Coronary artery (tissue), 2 donors: ENCODE data around the gene UQCRHL.

ENCODE experiments used
- DNase-seq: peaks from one replicate; pipeline ENCODE4 v3.0.0-alpha.2; 2017; ENCODE audit warnings: low spot score
- H3K27ac ChIP-seq, 2 donors: fragments of 200-600 bp; sonication (generic); one replicate each; pipeline ENCODE4 v1.5.1; 2016 to 2019
- H3K4me3 ChIP-seq: fragments of 200-600 bp; sonication (generic); 2 replicates; pipeline ENCODE4 v1.5.1; 2016; ENCODE audit warnings: mild to moderate bottlenecking, moderate library complexity
- TF ChIP-seq, protein P1 (sequence below): fragments of 200-600 bp; sonication (generic); IDR thresholded peaks from one replicate; pipeline ENCODE4 v1.5.1; 2019; ENCODE audit warnings: antibody characterized with exemption

UQCRHL gene

DNA sequence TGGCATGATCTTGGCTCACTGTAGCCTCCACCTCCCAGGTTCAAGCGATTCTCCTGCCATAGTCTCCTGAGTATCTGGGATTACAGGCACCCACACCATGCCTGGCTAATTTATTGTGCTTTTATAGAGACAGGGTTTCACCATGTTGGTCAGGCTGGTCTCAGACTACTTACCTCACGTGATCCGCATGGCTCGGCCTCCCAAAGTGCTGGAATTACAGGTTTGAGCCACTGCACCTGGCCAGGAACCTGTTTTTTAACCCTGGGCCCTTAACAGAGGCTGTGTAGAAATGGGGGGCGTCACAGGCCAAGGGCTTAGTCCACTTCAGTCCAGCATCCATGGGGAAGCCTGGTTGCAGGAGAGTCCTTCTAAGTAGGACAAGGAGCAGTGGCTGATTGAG is 39.5 kb downstream of the UQCRHL start:
- DNase-seq, result no peak
- TF ChIP-seq, protein P1, sequence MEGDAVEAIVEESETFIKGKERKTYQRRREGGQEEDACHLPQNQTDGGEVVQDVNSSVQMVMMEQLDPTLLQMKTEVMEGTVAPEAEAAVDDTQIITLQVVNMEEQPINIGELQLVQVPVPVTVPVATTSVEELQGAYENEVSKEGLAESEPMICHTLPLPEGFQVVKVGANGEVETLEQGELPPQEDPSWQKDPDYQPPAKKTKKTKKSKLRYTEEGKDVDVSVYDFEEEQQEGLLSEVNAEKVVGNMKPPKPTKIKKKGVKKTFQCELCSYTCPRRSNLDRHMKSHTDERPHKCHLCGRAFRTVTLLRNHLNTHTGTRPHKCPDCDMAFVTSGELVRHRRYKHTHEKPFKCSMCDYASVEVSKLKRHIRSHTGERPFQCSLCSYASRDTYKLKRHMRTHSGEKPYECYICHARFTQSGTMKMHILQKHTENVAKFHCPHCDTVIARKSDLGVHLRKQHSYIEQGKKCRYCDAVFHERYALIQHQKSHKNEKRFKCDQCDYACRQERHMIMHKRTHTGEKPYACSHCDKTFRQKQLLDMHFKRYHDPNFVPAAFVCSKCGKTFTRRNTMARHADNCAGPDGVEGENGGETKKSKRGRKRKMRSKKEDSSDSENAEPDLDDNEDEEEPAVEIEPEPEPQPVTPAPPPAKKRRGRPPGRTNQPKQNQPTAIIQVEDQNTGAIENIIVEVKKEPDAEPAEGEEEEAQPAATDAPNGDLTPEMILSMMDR, result no peak
- Histone ChIP-seq H3K27ac (peak overlapping the region in 1 of 2 donors; percentile 68), H3K4me3 (no peak overlapping the region)

- DNase-seq, result no peak
- H3K4me3 ChIP-seq, result peak overlapping the region; percentile 99
- TF ChIP-seq, protein P1, result no peak
- H3K27ac ChIP-seq, result peak overlapping the region; percentile 99
Observed at GRCh38 chr1:15765495-15766194, 41.8 kb downstream of the UQCRHL start.

GRCh38 chr1:15764890-15765289 is 42.6 kb downstream of the UQCRHL start:
- TF ChIP-seq, protein P1, result no peak
- Histone ChIP-seq H3K27ac (peak overlapping the region; percentile 99), H3K4me3 (peak overlapping the region; percentile 99)
- DNase-seq, result no peak

DNA sequence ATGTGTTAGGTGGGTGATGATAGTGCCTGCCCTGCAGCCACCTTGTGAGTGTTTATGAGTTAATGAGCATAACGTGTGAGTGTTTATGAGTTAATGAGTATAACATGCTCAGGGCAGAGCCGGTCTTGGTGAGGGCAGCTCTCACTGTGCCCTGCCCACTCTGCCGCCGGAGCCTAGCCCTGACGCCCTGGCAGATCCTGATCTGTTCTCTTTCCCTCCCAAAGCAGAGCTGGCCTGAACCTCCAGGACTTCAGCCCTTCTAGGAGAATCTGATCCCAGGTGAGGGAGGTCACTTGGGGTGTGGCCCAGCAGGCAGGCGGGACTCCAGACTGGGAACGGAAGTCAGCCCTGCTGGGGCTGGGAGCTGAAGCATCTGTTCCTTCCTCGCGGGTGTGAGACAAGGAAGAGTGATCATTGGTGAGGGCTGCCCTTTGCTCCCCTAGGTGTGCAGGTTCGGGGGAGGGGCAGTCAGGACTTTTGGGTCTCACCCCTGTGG is 43.1 kb downstream of the UQCRHL start:
- Histone ChIP-seq H3K27ac (peak overlapping the region; percentile 99), H3K4me3 (peak overlapping the region; percentile 99)
- TF ChIP-seq, protein P1, result no peak
- no peak for DNase-seq

GRCh38 chr1:15762546-15762945 is 44.9 kb downstream of the UQCRHL start:
- Histone ChIP-seq H3K27ac (peak overlapping the region; percentile 99), H3K4me3 (peak overlapping the region; percentile 99)
- no peak for DNase-seq
- TF ChIP-seq, protein P1, result no peak

- Histone ChIP-seq H3K4me3 (peak overlapping the region; percentile 99), H3K27ac (peak overlapping the region; percentile 99)
- TF ChIP-seq, protein P1, result no peak
- no peak for DNase-seq
Observed at GRCh38 chr1:15761366-15762128, 45.9 kb downstream of the UQCRHL start.
